AG04449 (cell line): ENCODE measurements around the gene GPRIN3.

ENCODE experiments used
- CTCF ChIA-PET: fragments of 350-600 bp; formaldehyde crosslinking; extraction: SDS; loops from one replicate; lab custom pipeline; 2021; ENCODE audit warnings: antibody characterized with exemption; lab: Yijun Ruan, JAX
- POLR2A ChIA-PET: fragments of 400-600, 350-600 bp; formaldehyde crosslinking; extraction: SDS; loops from one replicate; lab custom pipeline; 2020; ENCODE audit warnings: antibody characterized with exemption, inconsistent platforms; lab: Yijun Ruan, JAX
- DNase-seq: peaks from one replicate; pipeline ENCODE4 v3.0.0-alpha.2; 2010; ENCODE audit warnings: low read depth, low spot score
- H3K4me3 ChIP-seq: 2 replicates; pipeline ENCODE4 v1.5.1; 2011; ENCODE audit warnings: low read depth, mild to moderate bottlenecking, control low read depth, low read length
- CTCF ChIP-seq: IDR thresholded peaks from one replicate; pipeline ENCODE4 v1.5.1; 2011; ENCODE audit warnings: mild to moderate bottlenecking, moderate library complexity, low read length, control low read depth, inconsistent platforms; ENCODE audit not compliant: insufficient read depth; ENCODE audit errors: missing control alignments

Gene GPRIN3

GRCh38 chr4:89196745-89197144 is 110.9 kb downstream of the GPRIN3 start:
- no peak overlapping the region for H3K4me3 ChIP-seq
- ChIA-PET CTCF (no interaction called here), POLR2A (no interaction called here)
- TF ChIP-seq CTCF = no peak
- DNase-seq = no peak

GRCh38 chr4:89196056-89196674 is 111.4 kb downstream of the GPRIN3 start:
- CTCF ChIA-PET = no interaction called here
- no peak overlapping the region for H3K4me3 ChIP-seq
- POLR2A ChIA-PET = no interaction called here
- DNase-seq = no peak
- no peak for TF ChIP-seq CTCF

- ChIA-PET CTCF (interaction anchor here (2.1 kb wide), 1 partner anchor 36 kb away, joined by 5 read pairs; no protein-coding TSS in a partner anchor), POLR2A (no interaction called here)
- H3K4me3 ChIP-seq = no peak overlapping the region
- no peak for TF ChIP-seq CTCF
- no peak for DNase-seq
Observed at GRCh38 chr4:89193843-89194242, 113.8 kb downstream of the GPRIN3 start.
